Loucy (cell line): Measurements from ENCODE around the gene BOC.
A peak's percentile ranks its signal among the peaks of the same experiment; 100 is the strongest.

ENCODE experiments used
- H2AFZ ChIP-seq: fragments of 200-600 bp; sonication (generic); 2 replicates; pipeline ENCODE4 v1.6.0; 2016; ENCODE audit warnings: antibody characterized with exemption, mild to moderate bottlenecking, low read length, moderate library complexity
- H3F3A ChIP-seq: fragments of 200-600 bp; 2 replicates; pipeline ENCODE4 v1.6.0; 2016; ENCODE audit warnings: antibody characterized with exemption, low read depth, mild to moderate bottlenecking
- H3K27me3 ChIP-seq: fragments of 200-600 bp; sonication (generic); 2 replicates; pipeline ENCODE4 v1.6.1; 2014; ENCODE audit warnings: low read length, mild to moderate bottlenecking; ENCODE audit not compliant: insufficient read depth, poor library complexity, severe bottlenecking
- H3K36me3 ChIP-seq: fragments of 200-600 bp; sonication (generic); 2 replicates; pipeline ENCODE4 v1.6.1; 2016; ENCODE audit warnings: low read length; ENCODE audit not compliant: insufficient read depth
- H3K4me1 ChIP-seq: fragments of 200-600 bp; sonication (generic); 2 replicates; pipeline ENCODE4 v1.5.1; 2014; ENCODE audit warnings: low read length, mild to moderate bottlenecking; ENCODE audit not compliant: insufficient read depth, poor library complexity, severe bottlenecking
- H3K4me2 ChIP-seq: fragments of 200-600 bp; sonication (generic); 2 replicates; pipeline ENCODE4 v1.6.0; 2014; ENCODE audit warnings: antibody characterized with exemption, low read length, low read depth, mild to moderate bottlenecking; ENCODE audit not compliant: poor library complexity, severe bottlenecking
- H3K4me3 ChIP-seq: fragments of 200-600 bp; sonication (generic); 2 replicates; pipeline ENCODE4 v1.5.1; 2014; ENCODE audit warnings: low read length, mild to moderate bottlenecking, mixed read lengths; ENCODE audit not compliant: poor library complexity, severe bottlenecking
- H3K79me2 ChIP-seq: fragments of 200-600 bp; sonication (generic); 2 replicates; pipeline ENCODE4 v1.6.1; 2014; ENCODE audit warnings: low read length; ENCODE audit not compliant: insufficient read depth
- H3K9ac ChIP-seq: fragments of 200-600 bp; sonication (generic); 2 replicates; pipeline ENCODE4 v1.6.0; 2014; ENCODE audit warnings: mild to moderate bottlenecking, low read depth, low read length, moderate library complexity; ENCODE audit not compliant: poor library complexity, severe bottlenecking
- H3K9me2 ChIP-seq: fragments of 200-600 bp; sonication (generic); replicated peaks from 2 replicates; pipeline ENCODE4 v1.6.1; 2016; ENCODE audit warnings: low read depth, low read length, mixed read lengths
- H3K9me3 ChIP-seq: fragments of 200-600 bp; sonication (generic); 2 replicates; pipeline ENCODE4 v1.6.1; 2014; ENCODE audit warnings: mild to moderate bottlenecking, antibody characterized with exemption, low read length, low read depth; ENCODE audit not compliant: insufficient read depth
- H4K20me1 ChIP-seq: fragments of 200-600 bp; sonication (generic); 2 replicates; pipeline ENCODE4 v1.6.0; 2014; ENCODE audit warnings: antibody characterized with exemption, low read length, mild to moderate bottlenecking; ENCODE audit not compliant: insufficient read depth, poor library complexity, severe bottlenecking
- EZH2phosphoT487 ChIP-seq: fragments of 200-600 bp; IDR thresholded peaks from 2 replicates; pipeline ENCODE4 v1.6.1; 2018; ENCODE audit warnings: antibody characterized with exemption, mild to moderate bottlenecking, moderate library complexity, borderline replicate concordance
- TF ChIP-seq, protein P1 (sequence below): fragments of 200-600 bp; sonication (generic); conservative IDR thresholded peaks from 2 replicates; pipeline ENCODE4 v1.5.1; 2014; ENCODE audit warnings: mild to moderate bottlenecking, antibody characterized with exemption, low read length

The BOC gene

GRCh38 chr3:113204371-113204770, 7.0 kb upstream of the BOC start:
- Histone ChIP-seq H3K4me1 (no peaks in the 10 kb centered on the region), H3K36me3 (no peaks in the 10 kb centered on the region), H3K9ac (no peak overlapping the region), H3K27me3 (no peaks in the 10 kb centered on the region), H3K4me2 (no peak overlapping the region), H3K79me2 (no peaks in the 10 kb centered on the region), H3K9me3 (no peaks in the 10 kb centered on the region), H4K20me1 (no peaks in the 10 kb centered on the region), H3K9me2 (no peaks in the 10 kb centered on the region), H2AFZ (no peak overlapping the region), H3K4me3 (no peak overlapping the region), H3F3A (no peaks in the 10 kb centered on the region)
- TF ChIP-seq EZH2phosphoT487, result no peak
- TF ChIP-seq, protein P1, sequence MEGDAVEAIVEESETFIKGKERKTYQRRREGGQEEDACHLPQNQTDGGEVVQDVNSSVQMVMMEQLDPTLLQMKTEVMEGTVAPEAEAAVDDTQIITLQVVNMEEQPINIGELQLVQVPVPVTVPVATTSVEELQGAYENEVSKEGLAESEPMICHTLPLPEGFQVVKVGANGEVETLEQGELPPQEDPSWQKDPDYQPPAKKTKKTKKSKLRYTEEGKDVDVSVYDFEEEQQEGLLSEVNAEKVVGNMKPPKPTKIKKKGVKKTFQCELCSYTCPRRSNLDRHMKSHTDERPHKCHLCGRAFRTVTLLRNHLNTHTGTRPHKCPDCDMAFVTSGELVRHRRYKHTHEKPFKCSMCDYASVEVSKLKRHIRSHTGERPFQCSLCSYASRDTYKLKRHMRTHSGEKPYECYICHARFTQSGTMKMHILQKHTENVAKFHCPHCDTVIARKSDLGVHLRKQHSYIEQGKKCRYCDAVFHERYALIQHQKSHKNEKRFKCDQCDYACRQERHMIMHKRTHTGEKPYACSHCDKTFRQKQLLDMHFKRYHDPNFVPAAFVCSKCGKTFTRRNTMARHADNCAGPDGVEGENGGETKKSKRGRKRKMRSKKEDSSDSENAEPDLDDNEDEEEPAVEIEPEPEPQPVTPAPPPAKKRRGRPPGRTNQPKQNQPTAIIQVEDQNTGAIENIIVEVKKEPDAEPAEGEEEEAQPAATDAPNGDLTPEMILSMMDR, result no peak

DNA sequence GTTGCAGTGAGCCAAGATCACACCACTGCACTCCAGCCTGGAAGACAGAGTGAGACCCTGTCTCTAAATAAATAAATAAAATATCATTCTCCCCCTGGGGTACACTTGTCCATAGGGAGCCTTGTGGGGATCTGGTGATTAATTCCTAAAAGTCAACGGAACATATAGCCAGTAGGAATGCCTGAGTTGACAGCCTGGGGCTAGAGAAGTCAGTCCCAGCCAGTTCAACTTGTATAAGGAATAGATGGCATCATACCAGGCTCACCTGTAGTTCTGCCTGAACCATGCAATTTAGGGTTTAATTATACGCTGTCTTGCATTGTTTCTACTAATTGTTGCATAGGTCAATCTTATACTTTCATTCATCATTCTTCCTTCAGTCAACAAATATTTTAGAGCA, 5.9 kb upstream of the BOC start:
- no peak overlapping the region for H2AFZ ChIP-seq
- H3K79me2 ChIP-seq, result no peaks in the 10 kb centered on the region
- no peaks in the 10 kb centered on the region for H3K9me3 ChIP-seq
- no peaks in the 10 kb centered on the region for H3K9me2 ChIP-seq
- H3K4me2 ChIP-seq, result no peak overlapping the region
- no peaks in the 10 kb centered on the region for H3K4me1 ChIP-seq
- H3K4me3 ChIP-seq, result no peak overlapping the region
- no peak overlapping the region for H3K9ac ChIP-seq
- no peaks in the 10 kb centered on the region for H4K20me1 ChIP-seq
- H3F3A ChIP-seq, result no peaks in the 10 kb centered on the region
- TF ChIP-seq, protein P1, result no peak
- no peak for TF ChIP-seq EZH2phosphoT487
- no peaks in the 10 kb centered on the region for H3K36me3 ChIP-seq
- no peaks in the 10 kb centered on the region for H3K27me3 ChIP-seq

DNA sequence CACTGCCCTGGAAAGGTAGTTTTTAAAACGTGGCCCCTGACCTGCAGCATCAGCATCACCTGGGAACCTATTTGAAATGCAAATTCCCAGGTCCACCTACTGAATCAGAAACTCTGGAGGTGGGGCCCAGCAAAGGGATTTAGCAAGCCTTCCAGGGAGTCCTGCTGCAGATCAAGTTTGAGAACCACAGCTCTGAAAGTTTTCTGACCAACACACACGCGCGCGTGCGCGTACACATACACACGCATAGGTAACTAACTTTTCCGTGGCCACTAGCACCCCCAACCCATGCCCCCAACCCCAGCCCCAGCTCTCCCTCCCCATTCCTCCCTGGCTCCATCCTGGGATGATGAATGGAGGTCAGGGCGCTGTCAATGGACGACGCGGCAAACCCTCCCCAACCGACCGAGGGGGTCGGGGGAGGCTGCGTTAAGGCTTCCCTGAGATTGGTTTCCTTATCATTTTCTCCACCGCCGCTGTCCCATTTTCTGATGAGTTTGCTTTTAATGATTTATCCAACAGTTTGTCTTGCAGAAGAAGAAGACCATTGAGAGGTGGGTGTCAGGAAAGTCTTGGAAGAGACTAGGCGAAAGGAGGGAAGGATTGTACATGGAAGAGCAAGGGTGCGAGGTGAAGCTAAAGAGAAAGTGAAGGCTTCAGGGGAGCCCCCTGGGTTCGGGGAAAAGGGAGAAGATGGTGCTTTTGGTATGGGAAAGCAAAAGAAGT, 590 bp upstream of the BOC start:
- no peaks in the 10 kb centered on the region for H3K79me2 ChIP-seq
- peaks cover 33% of the 10 kb centered on the region for H3K27me3 ChIP-seq
- no peaks in the 10 kb centered on the region for H3K9me3 ChIP-seq
- no peaks in the 10 kb centered on the region for H3K36me3 ChIP-seq
- peak overlapping the region; percentile 63 for H3K4me3 ChIP-seq
- H2AFZ ChIP-seq, result peak overlapping the region; percentile 90; the same call in 1 of the 2 replicates
- H3K4me2 ChIP-seq, result peak overlapping the region; percentile 72
- no peaks in the 10 kb centered on the region for H3F3A ChIP-seq
- peak overlapping the region; percentile 44 for H3K9ac ChIP-seq
- TF ChIP-seq EZH2phosphoT487, result no peak
- TF ChIP-seq, protein P1, result no peak
- H4K20me1 ChIP-seq, result no peaks in the 10 kb centered on the region
- H3K4me1 ChIP-seq, result no peaks in the 10 kb centered on the region
- no peaks in the 10 kb centered on the region for H3K9me2 ChIP-seq
